ENCODE data around the gene HOXC13.

HOXC13 gene

GRCh38 chr12:53973236-53974042 lies 34.8 kb downstream of the HOXC13 start (continued):
- no peak for TF ChIP-seq GFI1B (tag by site-specific recombination; IDR thresholded peaks at IDR 0.05)
- TF ChIP-seq, protein P1, sequence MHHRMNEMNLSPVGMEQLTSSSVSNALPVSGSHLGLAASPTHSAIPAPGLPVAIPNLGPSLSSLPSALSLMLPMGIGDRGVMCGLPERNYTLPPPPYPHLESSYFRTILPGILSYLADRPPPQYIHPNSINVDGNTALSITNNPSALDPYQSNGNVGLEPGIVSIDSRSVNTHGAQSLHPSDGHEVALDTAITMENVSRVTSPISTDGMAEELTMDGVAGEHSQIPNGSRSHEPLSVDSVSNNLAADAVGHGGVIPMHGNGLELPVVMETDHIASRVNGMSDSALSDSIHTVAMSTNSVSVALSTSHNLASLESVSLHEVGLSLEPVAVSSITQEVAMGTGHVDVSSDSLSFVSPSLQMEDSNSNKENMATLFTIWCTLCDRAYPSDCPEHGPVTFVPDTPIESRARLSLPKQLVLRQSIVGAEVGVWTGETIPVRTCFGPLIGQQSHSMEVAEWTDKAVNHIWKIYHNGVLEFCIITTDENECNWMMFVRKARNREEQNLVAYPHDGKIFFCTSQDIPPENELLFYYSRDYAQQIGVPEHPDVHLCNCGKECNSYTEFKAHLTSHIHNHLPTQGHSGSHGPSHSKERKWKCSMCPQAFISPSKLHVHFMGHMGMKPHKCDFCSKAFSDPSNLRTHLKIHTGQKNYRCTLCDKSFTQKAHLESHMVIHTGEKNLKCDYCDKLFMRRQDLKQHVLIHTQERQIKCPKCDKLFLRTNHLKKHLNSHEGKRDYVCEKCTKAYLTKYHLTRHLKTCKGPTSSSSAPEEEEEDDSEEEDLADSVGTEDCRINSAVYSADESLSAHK (tag by site-specific recombination; IDR thresholded peaks at IDR 0.05), result peak; percentile 28; the same call in 1 of the 2 replicates
- TF ChIP-seq ZBTB21 (tag by site-specific recombination; IDR thresholded peaks at IDR 0.05), result no peak
- TF ChIP-seq, protein P2, sequence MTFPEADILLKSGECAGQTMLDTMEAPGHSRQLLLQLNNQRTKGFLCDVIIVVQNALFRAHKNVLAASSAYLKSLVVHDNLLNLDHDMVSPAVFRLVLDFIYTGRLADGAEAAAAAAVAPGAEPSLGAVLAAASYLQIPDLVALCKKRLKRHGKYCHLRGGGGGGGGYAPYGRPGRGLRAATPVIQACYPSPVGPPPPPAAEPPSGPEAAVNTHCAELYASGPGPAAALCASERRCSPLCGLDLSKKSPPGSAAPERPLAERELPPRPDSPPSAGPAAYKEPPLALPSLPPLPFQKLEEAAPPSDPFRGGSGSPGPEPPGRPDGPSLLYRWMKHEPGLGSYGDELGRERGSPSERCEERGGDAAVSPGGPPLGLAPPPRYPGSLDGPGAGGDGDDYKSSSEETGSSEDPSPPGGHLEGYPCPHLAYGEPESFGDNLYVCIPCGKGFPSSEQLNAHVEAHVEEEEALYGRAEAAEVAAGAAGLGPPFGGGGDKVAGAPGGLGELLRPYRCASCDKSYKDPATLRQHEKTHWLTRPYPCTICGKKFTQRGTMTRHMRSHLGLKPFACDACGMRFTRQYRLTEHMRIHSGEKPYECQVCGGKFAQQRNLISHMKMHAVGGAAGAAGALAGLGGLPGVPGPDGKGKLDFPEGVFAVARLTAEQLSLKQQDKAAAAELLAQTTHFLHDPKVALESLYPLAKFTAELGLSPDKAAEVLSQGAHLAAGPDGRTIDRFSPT (tag by site-specific recombination; IDR thresholded peaks at IDR 0.05), result peak; percentile 49
- no peak for TF ChIP-seq ZBTB44 (tag by site-specific recombination; IDR thresholded peaks at IDR 0.05)
- TF ChIP-seq ZNF843 (tag by site-specific recombination; IDR thresholded peaks at IDR 0.05), result no peak
- TF ChIP-seq ZNF529 (tag by site-specific recombination; IDR thresholded peaks at IDR 0.05; ENCODE audit: insufficient replicate concordance), result no peak
- TF ChIP-seq ZNF155 (tag by site-specific recombination; IDR thresholded peaks at IDR 0.05), result no peak
- TF ChIP-seq, protein P3, sequence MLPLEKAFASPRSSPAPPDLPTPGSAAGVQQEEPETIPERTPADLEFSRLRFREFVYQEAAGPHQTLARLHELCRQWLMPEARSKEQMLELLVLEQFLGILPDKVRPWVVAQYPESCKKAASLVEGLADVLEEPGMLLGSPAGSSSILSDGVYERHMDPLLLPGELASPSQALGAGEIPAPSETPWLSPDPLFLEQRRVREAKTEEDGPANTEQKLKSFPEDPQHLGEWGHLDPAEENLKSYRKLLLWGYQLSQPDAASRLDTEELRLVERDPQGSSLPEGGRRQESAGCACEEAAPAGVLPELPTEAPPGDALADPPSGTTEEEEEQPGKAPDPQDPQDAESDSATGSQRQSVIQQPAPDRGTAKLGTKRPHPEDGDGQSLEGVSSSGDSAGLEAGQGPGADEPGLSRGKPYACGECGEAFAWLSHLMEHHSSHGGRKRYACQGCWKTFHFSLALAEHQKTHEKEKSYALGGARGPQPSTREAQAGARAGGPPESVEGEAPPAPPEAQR (tag by site-specific recombination; IDR thresholded peaks at IDR 0.05), result no peak
- no peak for TF ChIP-seq ZNF747 (tag by site-specific recombination; IDR thresholded peaks at IDR 0.05)
- TF ChIP-seq ZNF580 (tag by site-specific recombination; IDR thresholded peaks at IDR 0.05), result no peak
- TF ChIP-seq ZNF324 (tag by site-specific recombination; IDR thresholded peaks at IDR 0.05), result no peak
- TF ChIP-seq SP7 (tag by site-specific recombination; IDR thresholded peaks at IDR 0.05), result no peak
- TF ChIP-seq, protein P4, sequence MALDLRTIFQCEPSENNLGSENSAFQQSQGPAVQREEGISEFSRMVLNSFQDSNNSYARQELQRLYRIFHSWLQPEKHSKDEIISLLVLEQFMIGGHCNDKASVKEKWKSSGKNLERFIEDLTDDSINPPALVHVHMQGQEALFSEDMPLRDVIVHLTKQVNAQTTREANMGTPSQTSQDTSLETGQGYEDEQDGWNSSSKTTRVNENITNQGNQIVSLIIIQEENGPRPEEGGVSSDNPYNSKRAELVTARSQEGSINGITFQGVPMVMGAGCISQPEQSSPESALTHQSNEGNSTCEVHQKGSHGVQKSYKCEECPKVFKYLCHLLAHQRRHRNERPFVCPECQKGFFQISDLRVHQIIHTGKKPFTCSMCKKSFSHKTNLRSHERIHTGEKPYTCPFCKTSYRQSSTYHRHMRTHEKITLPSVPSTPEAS (tag by site-specific recombination; IDR thresholded peaks at IDR 0.05), result no peak
- no peak for TF ChIP-seq ZNF169 (tag by site-specific recombination; IDR thresholded peaks at IDR 0.05)
- no peak for TF ChIP-seq ZFP37 (tag by site-specific recombination; IDR thresholded peaks at IDR 0.05)
- no peak for TF ChIP-seq RBAK (tag by site-specific recombination; IDR thresholded peaks at IDR 0.05)
- peak; percentile 68 for TF ChIP-seq GLIS1 (tag by site-specific recombination; IDR thresholded peaks at IDR 0.05)
- TF ChIP-seq ZNF521 (tag by site-specific recombination; IDR thresholded peaks at IDR 0.05), result no peak
- TF ChIP-seq ZNF23 (tag by site-specific recombination; IDR thresholded peaks at IDR 0.05; ENCODE audit: borderline replicate concordance), result no peak
- TF ChIP-seq ZNF645 (tag by site-specific recombination; IDR thresholded peaks at IDR 0.05), result no peak
- TF ChIP-seq ZNF280D (tag by site-specific recombination; IDR thresholded peaks at IDR 0.05), result no peak
- no peak for TF ChIP-seq ZNF362 (tag by site-specific recombination; IDR thresholded peaks at IDR 0.05)

Data from HEK293 (cell line).